ENCODE results near the gene TTLL10.

GRCh38 chr1:1132042-1132950 lies 41.4 kb upstream of the TTLL10 start:
- TF ChIP-seq POLR2A (IDR thresholded peaks at IDR 0.05; ENCODE audit: low read length) (no peak), GATA1 (IDR thresholded peaks at IDR 0.05; ENCODE audit: low read depth, low read length) (no peak)
